ENCODE measurements around the gene LRRK1.
"Not testable (repeated sequence)": the region's sequence is repeated elsewhere in the genome, so short reads cannot be mapped to it uniquely, and the experiment has no call there.

Gene LRRK1

DNA sequence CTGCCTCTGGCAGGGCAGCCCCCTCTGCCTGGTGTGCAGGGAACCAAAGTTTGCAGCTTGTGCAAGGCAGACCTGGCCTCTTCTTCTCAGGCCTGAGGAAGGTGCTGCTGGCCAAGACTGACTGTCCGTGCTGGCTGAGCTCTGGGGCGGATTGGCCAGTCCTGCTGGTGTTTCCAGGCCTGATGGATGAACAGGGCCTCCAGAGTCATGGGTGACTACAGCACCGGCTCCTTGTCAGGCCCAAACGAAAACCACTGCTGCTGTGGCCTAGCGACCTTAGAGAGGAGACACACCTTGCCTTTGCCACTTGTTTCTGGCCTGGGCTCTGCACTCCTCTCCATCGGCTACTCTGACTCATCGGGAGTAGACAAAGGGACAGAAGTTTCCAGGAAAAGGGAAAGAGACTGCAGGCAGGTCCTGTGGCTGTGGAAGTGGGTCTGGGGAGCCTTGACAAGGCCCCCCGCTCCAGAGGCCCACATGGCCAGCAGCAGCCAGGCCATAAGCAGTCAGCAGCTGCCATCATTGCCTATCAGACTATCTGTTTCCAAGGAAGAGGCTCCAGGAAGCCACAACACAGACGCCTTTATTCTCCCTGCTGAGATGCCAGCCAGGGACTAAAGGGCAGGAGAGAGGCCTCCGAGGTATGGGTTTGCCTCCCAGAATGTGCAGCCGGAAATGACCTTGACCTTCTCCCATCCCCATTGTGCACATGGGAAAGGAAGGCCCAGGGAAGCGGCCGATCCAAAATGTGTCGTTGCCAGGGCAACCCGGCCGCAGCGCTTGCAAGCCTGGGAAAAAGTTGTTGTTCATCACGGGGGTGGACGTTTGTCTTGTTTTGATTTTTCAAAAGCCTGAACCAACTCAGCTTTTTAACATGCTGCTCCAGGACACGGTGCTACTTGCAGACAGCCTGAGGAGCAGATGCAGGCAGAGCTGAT, 172.2 kb downstream of the LRRK1 start:
- DNase-seq (ENCODE audit: low read depth in 2 of 2, low spot score in 1 of 2), result no peak

DNA sequence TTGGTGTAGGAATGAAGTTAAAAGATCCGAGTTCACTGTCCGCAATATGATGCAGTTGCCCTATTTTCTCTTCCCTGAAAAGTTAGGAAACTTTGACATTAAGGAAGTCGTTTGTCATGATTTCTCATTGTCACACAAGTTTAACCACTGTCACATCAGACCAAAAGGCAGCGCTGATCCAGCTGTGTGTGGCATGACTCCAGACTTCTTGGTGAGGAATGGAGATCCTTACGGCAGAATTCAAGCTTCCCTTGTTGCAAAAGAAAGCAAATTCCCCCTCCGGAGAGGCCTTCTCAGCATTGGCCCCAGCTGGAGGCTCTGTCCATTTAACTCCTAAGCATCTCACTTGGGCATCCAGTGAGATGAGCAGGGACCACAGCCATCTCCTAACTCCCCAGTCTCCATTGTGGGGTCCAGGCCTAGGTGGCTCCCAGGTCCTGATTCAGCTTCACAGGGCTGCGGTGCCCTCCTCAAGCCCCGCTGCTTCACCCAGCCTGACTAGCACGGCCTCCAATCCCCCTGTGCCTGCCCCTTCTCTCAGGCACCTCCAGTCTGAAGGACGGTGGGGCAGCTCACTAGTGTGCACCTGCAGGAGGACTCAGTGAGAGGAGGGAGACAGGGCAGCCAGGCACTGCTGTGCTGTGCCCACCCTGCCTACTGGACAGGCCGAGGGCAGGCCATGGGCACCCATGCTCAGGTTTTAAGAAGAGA, 173.2 kb downstream of the LRRK1 start:
- no peak for DNase-seq (ENCODE audit: low read depth in 2 of 2, low spot score in 1 of 2)

DNA sequence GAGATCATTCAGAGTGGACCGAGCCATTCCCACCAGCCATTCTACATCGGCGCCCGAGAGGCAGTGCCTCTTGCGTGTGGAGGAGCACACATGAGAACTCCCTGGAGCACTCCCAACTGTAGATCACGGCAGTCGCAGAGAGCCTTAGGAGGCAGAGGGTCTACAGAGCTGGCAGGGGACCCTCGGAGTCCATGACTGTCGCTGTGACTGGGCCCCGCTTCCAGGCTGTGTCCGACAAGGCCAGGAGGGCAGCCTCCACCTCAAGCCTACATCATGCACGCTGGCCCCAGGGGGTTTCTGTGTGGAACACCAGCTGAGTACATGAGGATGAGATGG, 173.7 kb downstream of the LRRK1 start:
- DNase-seq (ENCODE audit: low read depth in 2 of 2, low spot score in 1 of 2), result no peak

DNA sequence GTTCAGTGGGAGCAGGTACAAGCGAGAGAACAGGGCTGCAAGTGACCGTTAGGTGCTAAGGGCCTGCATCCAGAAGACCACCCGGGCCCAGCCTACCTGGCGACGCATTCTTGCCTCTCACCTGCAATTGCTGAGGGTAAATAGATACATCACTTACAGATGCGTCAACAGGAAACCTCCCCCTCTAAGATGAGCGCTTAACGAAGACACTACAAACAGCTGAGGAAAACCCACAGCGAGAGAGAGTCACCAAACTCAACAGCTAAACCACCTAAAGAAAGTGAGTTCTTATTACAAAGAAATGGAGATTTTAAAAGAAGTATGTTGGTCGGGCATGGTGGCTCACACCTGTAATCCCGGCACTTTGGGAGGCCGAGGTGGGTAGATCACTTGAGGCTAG, 174.8 kb downstream of the LRRK1 start:
- no peak for DNase-seq (ENCODE audit: low read depth in 2 of 2, low spot score in 1 of 2)

DNA sequence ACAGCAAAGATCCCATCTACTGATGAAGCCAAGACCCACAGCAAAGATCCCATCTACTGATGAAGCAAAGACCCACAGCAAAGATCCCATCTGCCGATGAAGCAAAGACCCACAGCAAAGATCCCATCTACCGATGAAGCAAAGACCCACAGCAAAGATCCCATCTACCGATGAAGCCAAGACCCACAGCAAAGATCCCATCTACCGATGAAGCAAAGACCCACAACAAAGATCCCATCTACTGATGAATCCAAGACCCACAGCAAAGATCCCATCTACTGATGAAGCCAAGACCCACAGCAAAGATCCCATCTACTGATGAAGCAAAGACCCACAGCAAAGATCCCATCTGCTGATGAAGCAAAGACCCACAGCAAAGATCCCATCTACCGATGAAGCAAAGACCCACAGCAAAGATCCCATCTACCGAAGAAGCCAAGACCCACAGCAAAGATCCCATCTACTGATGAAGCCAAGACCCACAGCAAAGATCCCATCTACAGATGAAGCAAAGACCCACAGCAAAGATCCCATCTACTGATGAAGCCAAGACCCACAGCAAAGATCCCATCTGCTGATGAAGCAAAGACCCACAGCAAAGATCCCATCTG, 176.7 kb downstream of the LRRK1 start:
- not testable (repeated sequence) for DNase-seq (ENCODE audit: low read depth in 2 of 2, low spot score in 1 of 2)

DNA sequence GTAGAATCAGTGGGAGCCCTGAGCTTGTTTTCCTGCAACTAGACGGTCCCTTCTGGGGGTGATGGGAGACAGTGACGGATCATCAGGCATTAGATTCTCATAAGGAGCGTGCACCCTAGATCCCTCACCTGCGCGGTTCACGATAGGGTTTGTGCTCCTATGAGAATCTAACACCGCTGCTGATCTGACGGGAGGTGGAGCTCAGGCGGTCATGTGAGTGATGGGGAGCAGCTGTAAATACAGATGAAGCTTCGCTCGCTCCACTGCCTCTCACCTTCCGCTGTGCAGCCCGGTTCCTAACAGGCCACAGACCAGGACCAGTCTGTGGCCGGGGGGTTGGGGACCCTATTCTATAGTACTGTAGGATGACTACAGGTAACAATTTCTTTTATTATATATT, 178.0 kb downstream of the LRRK1 start:
- DNase-seq (ENCODE audit: low read depth in 2 of 2, low spot score in 1 of 2), result no peak

DNA sequence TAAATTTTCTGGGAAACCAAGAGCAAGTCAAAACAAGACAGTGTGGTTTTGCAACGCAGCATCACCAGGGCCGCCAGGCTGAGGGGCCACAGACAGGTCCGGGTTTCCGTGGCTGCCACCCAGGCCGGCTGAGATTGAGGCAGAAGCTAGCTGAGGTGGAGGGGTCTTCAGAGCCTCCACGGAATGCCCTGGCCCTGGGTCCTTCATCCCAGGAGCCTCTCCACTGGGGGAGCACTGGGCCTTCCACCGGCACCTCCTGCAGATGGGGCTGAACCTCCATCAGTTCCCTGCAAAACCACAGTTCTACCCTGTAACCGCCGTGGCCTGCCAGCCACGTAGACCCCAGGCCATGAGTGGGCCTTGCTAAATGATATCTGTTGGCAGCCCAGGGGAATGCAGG, 180.0 kb downstream of the LRRK1 start:
- DNase-seq (ENCODE audit: low read depth in 2 of 2, low spot score in 1 of 2), result no peak

DNA sequence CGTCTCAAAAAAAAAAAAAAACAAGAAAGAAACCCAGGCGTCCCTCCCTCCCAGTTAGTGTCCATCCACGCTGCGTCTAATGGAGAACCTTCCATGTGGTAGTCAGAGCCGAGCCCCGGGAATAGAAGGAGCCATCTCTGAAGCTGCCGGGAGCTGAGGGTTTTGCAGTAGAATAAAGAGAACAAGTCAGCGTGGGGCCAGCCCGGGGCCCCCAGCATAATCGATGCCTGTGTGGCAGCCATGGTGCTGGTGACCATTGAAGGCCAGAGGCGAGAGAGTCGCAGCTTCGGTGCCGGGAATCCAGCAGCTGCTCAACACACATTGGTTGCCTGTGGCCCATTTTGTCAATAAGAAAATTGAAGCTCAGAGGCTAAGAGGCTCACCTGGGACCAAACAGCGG, 181.0 kb downstream of the LRRK1 start:
- DNase-seq (ENCODE audit: low read depth in 2 of 2, low spot score in 1 of 2), result no peak

DNA sequence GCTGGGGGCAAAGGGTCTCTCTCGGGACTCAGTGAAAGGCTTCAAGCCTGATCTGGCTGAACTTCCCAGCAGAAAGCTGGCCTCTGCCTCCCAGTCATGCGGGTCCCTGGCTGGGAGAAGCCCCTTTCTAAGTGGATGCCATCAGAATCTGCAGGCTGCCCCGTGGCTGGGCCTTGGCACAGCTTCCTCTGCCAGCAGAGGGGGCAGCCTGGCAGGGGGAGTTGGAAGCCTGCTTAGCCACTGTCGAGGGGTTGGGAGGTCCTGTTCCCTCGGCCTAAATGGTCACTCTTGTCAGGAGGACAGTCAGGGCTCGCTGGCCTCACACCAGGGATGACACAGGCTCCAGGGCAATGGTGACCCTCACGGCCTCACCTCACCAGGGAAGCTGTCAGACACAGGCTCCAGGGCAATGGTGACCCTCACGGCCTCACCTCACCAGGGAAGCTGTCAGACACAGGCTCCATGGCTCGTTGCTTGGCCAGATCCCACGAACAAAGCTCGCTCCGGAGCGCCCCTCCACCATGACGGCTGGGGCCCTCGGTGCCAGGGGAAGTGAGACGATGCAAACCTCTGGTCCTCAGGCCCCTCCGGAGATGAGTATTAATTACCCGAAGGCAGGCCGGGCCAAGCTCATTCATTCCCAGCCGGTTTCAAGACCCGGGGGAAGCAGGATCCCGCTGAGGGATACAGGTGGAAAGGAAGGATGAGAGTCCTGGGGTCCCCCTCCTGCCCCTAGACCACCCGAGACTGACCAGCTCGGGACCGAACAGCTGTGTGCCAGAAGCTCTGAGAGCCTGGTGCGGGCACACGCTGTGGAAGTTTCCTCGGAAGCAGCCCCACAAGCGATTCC, 181.7 kb downstream of the LRRK1 start:
- DNase-seq (ENCODE audit: low read depth in 2 of 2, low spot score in 1 of 2), result no peak

DNA sequence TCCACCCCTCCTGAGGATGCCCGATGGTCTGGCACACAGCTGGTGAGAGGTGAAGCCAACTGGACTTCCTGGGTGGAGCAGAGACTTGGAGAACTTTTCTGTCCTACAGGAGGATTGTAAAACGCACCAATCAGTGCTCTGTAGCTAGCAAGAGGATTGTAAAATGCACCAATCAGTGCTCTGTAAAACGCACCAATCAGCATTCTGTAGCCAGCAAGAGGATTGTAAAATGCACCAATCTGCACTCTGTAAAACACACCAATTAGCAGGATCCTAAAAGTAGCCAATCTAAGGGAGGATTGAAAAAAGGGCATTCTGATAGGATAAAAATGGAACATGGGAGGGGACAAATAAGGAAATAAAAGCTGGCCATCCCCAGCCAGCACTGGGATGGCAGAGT, 182.5 kb downstream of the LRRK1 start:
- DNase-seq (ENCODE audit: low read depth in 2 of 2, low spot score in 1 of 2), result no peak

DNA sequence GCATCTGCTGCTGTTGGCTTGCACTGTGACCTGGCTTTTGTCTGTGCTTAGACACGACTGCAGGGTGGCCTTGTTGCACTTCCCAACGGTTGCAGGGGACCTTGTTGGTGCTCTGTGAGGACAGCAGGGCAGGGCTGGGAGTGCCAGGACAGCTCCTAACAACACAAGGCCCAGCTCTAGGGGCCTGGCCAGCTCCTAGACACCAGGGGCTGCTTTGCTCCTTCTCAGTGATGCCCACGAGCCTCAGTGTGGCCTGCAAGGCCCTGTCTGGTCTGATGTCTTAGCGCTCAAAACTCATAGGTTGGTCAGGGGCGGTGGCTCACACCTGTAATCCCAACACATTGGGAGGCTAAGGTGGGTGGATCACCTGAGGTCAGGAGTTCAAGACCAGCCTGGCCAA, 183.6 kb downstream of the LRRK1 start:
- no peak for DNase-seq (ENCODE audit: low read depth in 2 of 2, low spot score in 1 of 2)

DNA sequence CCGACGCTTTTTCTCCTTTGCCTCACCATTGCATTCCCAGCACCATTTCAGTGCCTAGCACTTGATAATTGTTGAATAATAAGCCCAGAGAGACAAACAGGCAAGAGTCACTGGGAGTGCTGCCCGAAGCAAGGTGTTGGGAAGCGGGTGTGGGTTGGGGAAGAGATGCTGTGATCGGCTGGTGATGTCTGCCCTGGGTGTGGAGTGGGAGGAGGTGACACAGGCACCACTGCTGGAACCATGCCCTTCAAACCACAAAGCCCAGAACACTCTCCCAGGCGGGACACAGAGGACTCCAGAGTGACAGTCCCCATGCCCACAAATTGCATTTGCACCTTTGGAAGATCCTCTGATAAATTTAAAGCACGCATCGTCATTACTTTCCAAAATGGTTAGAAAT, 184.4 kb downstream of the LRRK1 start:
- DNase-seq (ENCODE audit: low read depth in 2 of 2, low spot score in 1 of 2), result no peak

DNA sequence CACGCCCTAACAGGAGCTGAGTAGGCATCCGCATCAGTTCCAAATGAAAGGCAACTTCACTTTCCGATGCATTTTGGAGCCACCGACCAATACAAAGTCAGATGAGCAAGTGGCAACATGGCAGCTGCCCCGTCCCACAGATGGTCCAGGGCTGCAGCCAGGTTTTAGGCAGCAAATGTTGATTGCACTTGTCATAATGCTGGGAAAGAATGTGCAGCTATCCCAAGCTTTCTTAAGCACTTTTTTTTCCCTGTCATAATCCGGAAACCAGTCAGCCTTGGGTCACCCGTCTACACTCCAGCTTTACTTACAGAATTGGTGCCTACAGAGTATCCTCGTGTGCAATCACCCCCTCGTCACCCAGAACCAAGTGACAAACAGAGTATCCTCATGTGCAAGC, 185.0 kb downstream of the LRRK1 start:
- DNase-seq (ENCODE audit: low read depth in 2 of 2, low spot score in 1 of 2), result no peak

DNA sequence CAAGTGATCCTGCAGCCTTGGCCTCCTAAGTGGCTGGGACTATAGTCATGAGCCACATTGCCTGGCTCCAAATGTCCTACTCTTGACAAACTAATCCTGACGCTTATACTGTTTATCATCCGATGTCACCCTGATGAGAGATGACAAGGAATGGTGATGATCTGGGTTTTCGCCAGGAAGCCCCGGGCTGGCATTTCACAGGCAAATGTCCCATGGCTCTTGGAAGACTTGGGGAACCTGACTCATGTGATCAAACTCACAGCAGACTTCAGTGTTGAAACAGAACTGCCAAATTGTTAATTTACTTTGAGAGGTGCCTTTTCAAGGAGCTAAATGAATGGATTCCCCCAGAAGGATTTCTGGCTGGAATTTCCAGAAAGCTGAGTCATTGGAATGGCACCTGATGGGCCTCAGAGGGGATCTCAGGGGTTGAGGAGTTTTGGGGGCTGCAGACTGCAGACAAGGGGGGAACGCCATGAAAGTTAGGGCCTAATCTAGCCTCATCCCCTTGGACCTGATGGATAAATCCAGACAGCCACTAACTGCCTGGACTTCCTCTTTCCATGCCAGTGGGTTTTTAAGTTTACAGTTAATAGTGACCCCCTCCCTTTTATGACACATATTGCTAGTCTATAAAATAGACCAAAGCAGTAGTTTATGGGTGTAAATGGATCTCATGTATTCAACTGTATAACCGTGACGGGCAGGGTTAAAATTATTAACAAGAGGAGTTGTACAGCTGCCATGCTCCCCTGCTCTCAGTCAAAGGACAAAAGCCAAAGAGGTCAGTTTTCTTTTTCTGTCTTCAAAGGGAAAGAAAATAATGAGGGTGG, 186.1 kb downstream of the LRRK1 start:
- no peak for DNase-seq (ENCODE audit: low read depth in 2 of 2, low spot score in 1 of 2)

DNA sequence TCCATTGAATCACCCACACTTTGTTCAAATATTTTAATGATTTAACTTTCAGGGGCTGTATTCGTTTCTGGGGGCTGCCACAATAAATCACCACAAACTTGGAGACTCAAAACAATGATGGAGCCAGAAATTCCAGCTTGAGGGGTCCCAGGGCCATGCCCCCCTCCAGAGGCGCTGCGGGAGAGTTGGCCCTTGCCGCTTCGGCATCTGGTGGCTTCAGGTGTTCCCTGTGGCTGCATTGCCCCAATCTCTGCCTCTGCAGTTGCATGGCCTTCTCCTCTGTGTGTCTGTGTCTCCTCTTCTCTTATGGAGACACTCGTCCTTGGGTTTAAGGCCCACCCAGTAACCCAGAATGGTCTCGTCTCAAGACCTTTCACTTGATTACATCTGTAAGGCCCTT, 187.9 kb downstream of the LRRK1 start:
- no peak for DNase-seq (ENCODE audit: low read depth in 2 of 2, low spot score in 1 of 2)

DNA sequence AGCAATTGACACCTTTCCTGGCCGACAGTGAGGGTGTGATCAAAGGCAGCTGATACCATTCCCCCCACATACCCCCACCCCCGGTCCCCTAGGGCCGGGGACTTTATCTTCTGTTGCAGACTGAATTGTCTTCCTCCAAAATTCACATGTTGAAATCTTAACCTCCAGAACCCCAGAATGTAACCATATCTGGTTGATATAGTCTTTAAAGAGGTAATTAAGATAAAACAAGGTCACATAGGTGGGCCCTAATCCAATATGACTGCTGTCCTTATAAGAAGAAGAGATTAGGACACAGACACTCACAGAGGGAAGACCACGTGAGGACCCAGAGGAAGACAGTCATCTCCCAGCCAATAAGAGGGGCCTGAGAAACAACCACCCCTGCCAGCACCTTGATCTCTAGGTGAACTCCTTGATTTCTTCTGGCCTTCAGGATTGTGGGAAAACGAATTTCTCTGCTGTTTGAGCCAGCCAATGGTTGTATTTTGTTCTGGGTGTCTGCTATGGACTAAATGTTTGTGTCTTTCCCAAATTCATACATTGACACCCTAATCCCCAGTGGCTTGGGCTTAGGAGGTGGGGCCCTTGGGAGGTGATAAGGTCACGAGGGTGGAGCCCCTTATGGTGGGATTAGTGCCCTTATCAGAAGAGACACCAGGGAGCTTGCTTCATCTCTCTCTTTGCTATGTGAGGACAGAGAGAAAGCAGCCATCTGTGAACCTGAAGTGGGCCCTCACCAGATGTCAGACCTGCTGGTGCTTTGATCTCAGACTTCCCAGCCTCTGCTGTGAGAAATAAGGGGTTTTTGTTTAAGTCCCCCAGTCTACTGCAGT, 188.7 kb downstream of the LRRK1 start:
- no peak for DNase-seq (ENCODE audit: low read depth in 2 of 2, low spot score in 1 of 2)

DNA sequence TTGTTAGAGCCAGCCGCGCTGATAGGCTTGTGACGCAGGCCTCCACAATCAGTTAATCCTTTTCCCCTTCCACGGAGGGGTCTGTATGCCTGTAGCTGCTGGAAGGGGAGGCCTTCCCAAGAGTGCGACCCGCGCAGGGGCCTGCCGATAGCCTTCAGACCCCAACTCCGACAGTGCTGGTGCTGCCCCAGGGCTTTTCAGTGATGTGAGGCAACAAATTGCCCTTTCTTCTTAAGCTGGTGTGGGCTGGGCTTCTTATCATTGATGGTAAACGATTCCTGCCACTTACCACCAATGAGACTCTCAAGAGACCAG, 189.3 kb downstream of the LRRK1 start:
- no peak for DNase-seq (ENCODE audit: low read depth in 2 of 2, low spot score in 1 of 2)

DNA sequence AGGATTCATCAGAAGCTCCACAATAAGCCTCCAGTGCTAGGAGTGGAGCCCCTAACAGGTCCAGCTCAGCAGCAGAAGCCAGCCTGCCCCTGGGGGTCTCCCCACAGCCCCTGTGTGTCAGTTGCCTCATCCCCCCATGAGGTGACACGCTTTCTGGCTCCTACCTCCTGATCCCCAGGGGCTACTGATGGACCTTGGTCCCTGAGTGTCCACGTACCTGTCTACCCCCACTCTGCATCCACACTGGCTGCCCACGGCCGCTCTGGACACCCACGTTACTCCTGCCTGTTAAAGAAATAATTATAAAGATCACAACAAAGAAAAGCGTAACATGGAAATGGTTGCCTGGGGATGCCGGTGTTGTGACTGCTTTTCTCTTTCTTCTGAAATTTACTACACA, 189.6 kb downstream of the LRRK1 start:
- no peak for DNase-seq (ENCODE audit: low read depth in 2 of 2, low spot score in 1 of 2)

DNA sequence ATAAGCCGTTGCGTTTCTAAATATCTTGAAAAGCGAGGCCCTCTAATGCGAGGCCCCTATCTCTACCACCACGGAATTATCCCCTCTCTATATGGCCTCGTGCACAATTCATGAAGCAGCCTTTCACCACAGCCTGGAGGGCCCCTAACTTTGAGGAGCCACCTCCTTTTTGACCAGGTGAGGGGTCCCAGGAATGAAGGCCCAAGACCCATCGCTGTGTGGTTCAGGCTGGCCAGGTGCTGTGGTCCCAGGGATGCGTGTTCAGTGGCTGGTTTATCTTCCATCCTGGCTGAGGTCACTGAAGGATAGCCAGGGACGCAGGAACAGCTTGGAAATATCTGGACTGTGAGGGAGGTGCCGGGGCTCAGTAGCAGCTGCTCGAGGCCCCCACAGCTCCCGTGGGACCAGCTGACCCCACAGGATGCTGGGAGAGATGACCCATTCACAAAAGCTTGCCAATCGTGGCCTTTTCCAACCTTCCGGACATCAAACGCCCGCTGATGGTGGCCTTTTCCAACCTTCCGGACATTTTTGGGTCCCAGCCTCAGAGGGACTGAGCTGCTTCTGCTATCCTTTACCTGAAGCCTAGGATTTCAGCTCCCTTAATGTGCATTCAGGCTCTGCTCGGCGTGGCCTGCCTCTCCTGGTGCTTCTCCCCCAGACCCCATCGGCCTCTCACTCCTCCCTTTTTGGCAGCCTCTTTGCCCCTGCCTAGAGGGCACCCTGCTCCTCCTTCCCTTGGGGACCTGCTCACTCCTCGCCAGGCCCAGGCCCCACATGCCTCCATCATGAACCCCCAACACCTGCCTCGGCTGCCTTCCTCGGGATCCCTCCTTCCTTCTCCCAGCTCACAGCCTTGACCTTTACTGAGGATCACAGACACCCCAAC, 191.8 kb downstream of the LRRK1 start:
- no peak for DNase-seq (ENCODE audit: low read depth in 2 of 2, low spot score in 1 of 2)
